Stimulated activated CD8-positive, alpha-beta memory T cell treated with anti-CD3 and anti-CD28 coated beads, Interleukin-2, amount 100 ng/mL, for 48 hours (primary cell): Measurements from ENCODE around the gene ARHGAP10.
"Not testable (repeated sequence)": the region's sequence is repeated elsewhere in the genome, so short reads cannot be mapped to it uniquely, and the experiment has no call there.

Experiments
- DNase-seq, 2 donors: peaks; one replicate each; pipeline ENCODE4 v3.0.0-alpha.2; 2020; ENCODE audit warnings: low read depth in 2 of 2

Gene ARHGAP10

DNA sequence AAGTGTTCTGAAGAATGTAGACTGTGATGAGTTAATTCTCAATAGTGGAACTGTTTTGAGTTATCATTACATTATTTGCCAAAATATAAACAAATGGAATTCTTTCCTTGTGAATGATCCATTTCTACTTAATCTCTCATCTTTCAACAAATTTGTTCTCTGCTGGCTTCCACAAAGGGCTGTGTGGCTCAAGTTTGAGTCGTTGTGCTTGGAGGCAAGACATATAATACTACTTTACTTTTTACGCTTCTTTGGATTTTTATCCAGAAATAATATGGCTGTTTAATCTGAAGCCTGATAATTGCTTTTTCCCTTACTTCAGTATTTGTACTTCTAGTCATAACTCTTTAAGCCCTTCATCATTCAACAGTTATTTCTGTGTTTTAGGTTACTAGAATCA is 169.5 kb downstream of the ARHGAP10 start:
- DNase-seq: no peak

DNA sequence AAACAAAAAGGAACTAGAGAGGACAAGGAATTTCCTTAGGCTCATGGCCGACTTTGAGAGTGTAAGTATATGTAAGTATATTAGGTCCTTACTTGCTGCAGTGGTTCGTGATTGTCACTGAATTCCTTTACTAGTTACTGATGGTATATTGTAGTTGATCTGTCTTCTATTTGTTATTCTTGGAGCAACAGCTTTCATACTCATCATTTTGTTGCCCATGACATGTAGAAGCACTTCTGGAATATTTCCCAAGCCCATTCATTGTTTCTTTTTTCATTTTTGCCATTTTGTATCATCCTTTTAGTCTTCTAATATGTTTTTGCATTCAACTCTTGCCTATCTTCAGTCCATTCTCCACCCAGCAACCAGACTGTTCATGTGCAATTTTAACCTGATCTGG is 170.0 kb downstream of the ARHGAP10 start:
- DNase-seq: no peak

DNA sequence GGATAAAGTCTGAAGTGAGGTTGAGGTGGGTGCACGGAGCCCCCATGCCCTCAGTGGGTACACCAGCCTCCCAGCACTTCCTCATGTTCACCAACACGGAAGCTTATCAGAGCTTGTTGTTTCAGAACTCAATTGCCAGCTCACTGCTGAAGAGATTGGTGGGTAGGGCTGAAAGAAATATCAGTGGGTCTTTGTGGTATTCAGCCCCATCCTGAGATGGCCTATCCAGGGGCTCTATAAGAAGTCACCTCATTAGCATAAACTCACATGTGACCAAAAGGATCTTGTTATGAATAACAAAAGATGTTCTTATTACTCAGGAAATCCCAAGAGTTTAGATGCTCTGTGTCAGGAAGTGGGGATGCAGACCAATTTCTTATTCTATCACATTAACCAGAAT is 177.3 kb downstream of the ARHGAP10 start:
- no peak for DNase-seq

DNA sequence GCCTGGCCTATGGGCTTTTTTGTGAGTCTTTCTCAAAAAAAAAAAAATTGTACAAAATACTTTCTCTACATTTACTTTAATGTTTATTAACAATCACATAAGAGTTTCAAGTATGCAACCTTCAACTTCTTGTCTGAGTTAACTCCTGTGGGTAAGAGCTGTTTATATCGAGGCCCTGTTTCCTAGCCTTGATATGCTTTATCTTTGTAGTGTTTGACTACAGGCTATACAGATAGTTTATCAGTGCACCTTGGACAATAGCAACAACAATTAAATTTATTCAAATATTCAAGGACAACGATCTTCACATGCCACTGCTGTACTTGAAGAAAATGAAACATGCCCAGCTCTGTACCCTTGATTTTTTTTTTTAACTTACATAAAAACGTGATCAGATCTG is 178.4 kb downstream of the ARHGAP10 start:
- DNase-seq: no peak

GRCh38 chr4:147912106-147912505 is 180.2 kb downstream of the ARHGAP10 start:
- DNase-seq: not testable (repeated sequence)

DNA sequence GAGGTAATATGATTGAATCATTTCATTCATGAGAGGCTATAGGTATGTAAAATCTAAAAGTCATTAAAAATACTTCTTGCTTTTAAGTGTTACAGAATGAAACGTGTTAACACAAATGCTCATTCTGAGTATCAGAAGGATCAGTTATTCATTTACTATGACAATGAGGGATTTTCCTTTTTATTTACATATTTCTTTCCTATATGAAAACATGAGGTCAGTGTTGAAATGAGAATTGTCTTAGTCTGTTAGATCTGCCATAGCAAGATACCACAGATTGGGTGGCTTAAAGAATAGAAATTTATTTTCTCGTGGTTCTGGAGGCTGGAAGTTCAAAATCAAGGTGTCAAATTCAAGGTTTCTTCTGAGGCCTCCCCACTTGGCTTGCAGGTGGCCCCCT is 181.2 kb downstream of the ARHGAP10 start:
- no peak for DNase-seq

GRCh38 chr4:147916351-147916750 is 184.5 kb downstream of the ARHGAP10 start:
- DNase-seq: no peak

GRCh38 chr4:147923381-147923780 is 191.5 kb downstream of the ARHGAP10 start:
- DNase-seq: no peak

DNA sequence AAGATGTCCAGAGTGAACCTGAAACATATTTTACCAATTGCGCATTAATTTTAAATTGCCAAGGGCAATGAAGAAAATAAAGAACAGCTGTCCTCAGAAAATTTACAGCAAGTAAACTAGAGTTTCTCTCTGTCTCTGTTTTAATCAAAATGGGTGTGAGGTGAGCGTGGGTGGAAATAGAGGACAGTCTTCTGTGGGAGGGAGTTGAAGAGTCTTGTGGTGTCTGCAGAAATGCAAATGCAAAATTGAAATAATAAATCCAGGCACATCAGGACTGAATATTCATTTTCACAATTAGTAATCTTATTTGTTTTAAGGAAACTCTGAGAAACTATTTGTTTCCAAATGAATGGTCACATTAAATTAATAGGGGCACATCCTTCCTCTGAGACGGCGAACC is 192.0 kb downstream of the ARHGAP10 start:
- no peak for DNase-seq

GRCh38 chr4:147924604-147925412 is 192.9 kb downstream of the ARHGAP10 start:
- no peak for DNase-seq

DNA sequence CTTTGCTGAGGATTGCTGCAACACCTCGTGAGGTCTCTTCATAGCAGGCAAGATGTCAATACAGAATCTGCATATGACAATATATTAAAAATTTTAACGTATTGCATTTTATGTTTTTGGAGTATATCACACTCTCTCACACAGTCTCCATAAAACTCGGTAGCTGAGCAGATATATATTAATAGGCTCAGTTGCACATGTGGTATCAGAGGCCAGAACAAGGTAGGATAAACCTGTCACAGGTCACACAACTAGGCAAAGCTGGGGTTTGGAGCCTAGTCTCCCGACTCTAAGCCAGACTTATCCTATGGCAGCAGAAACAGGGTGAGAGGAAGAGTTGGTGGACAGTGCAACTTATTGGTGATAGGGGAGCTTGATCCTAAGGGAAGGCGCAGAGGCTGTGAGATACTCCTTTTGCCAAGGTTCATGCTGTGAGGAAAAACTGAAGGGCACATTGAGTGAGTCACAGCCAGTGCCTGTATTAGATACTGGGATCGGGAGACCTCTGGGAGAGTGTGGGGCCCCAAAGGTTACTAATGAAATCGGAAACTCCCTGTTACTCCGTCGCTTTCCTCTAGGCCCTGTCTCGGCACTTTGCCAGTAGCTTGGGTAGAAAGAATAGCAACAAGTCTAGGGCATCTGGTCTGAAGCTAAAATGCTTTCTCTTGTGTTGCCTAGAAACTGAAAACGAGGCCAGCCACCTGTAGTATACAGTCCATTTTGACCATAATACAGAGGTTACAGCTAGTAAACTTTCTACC is 195.7 kb downstream of the ARHGAP10 start:
- no peak for DNase-seq

- DNase-seq: no peak
Measured at GRCh38 chr4:147928400-147928799, 196.5 kb downstream of the ARHGAP10 start.

DNA sequence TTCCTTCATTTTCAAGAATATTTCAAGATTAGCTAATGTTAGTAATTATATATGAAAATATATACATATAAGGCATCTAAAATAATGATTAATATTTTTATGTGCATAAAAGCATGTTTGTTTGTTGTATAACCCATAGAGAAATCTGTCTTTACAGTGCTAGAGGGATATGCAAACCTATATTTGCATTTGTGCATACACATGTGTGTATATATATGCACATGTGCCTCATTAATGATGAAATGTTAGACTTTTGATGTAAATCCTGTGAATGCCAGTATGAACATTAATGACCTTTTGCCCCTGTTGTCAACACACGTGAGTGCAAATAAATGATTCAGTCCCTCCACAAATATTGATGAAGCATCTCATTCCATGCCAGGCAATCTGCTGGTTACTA is 197.9 kb downstream of the ARHGAP10 start:
- no peak for DNase-seq

DNA sequence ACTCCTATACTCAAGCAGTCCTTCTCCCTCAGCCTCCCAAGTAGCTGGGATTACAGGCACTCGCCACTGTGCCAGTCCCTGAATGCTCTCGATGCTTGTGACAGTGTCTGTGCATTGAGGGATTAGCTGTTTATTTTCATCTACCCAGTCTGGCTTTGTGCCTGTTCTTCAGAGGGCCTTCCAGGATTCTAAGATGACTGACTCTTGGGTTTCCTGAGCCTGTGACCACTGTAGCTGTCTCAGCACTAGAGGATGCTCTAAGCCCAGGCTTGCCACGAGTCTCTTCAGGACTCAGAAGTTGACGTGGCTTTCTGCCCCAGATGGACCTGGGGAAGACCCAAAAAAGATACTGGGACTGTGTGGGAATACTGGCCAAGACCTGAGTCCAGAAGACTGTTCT is 201.4 kb downstream of the ARHGAP10 start:
- DNase-seq: no peak

DNA sequence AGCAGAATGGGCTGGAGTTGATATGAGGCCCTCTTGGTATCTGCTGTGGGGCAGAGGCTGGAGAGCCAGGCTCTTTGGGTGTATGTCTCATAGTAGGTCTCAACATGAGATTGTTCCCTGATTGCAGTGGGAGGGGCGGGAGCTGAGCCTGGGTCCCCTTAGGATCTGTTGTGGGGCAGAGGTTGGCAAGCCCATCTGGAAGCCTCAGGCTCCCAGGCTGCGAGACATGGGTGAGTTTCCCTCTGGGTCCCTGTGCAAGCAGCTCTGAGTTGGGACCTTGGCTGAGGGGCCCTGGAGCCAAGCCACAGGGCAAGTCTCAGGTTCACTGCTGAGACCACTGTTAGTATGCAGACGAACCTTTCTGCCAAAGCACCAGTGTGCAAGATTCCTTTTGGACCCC is 201.9 kb downstream of the ARHGAP10 start:
- DNase-seq: no peak

GRCh38 chr4:147938496-147938895 is 206.6 kb downstream of the ARHGAP10 start:
- DNase-seq: no peak

DNA sequence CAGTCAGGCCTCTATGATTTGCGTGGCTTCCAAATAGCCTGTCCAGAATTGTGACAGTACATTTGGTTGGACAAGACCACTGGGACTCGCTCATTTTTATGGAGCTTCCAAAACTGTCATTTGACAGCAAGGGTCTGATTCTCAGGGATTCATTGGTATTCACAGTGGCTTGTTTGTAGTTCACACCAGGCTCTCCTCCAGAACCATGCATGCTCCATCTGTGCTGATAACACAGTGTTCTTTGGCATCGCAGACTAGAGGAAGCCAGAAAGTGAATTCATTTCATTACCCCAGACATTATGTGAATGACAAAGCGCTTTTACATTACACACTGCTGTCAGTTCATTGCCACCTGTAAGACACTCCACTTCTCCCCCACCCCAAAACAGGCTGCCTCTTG is 208.3 kb downstream of the ARHGAP10 start:
- DNase-seq: no peak

GRCh38 chr4:147941373-147941772 is 209.5 kb downstream of the ARHGAP10 start:
- DNase-seq: no peak

DNA sequence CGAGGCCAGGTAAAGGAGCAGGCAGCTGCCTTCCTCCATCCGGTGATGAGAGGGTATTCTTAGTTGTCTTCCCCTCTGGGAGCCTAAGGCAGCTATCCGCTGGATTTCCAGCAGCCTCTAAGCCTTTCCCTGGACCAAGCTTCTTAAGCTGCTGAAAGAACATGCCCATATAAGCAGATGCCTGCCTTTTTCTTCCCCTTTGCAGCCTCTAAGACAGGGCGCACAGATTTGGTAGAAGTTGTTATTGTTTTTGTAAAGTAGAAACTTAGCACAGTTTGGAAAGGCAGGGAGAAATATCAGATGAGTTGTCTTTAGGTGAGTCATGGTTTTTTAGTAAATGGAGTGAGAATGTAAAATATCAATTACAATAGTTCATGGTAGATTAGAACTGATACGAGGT is 210.8 kb downstream of the ARHGAP10 start:
- DNase-seq: no peak

GRCh38 chr4:147943159-147943638 is 211.3 kb downstream of the ARHGAP10 start:
- no peak for DNase-seq

- no peak for DNase-seq
Measured at GRCh38 chr4:147944249-147944648, 212.4 kb downstream of the ARHGAP10 start.

- DNase-seq: no peak
Measured at GRCh38 chr4:147944670-147945260, 212.9 kb downstream of the ARHGAP10 start.

- DNase-seq: no peak
Measured at GRCh38 chr4:147948336-147948735, 216.4 kb downstream of the ARHGAP10 start.
